HG02588 (cell line): ENCODE data around the gene SYT7.
"Not testable (repeated sequence)": the region's sequence is repeated elsewhere in the genome, so short reads cannot be mapped to it uniquely, and the experiment has no call there.

Source experiments
- ATAC-seq: cut with Tn5 transposase; IDR thresholded peaks from one replicate; pipeline ENCODE4 v1.9.1; 2021; ENCODE audit warnings: mild to moderate bottlenecking, moderate library complexity; ENCODE audit not compliant: unreplicated experiment

Gene SYT7

DNA sequence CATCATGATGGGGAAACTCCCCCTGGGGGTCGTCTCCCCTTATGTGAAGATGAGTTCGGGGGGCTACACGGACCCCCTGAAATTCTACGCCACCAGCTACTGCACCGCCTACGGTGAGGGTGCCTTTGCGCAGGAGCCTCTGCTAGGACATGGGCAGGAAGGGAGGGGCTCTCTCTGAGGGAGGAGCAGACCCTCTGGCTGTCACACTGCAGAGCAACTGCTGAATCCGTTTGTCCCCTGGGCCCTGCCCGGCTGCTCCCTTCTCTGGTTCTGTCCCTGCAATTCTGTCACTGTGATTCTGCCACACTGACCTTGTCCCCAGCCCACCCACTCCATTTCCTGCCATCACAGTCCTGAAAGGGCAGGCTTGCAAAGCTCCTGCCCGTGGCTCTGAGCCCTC is 99.1 kb downstream of the SYT7 start:
- no peak for ATAC-seq

DNA sequence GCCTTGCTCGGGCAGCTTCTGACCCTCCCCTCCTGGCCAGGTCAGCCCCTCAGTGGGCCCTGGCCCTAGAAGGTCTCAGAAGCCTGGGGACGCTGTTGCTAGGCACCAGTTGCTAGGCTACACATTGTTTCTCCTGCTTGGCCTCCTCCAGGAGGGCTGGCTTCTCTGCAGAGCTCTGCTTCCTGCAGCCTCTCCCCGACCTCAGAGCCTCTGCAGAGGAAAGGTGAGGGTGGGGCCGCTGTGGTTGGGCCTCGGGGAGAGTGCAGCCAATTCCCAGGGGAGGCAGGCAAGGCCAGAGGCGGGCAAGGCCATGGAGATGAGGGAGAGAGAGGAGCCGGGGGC is 99.9 kb downstream of the SYT7 start:
- ATAC-seq, result no peak

DNA sequence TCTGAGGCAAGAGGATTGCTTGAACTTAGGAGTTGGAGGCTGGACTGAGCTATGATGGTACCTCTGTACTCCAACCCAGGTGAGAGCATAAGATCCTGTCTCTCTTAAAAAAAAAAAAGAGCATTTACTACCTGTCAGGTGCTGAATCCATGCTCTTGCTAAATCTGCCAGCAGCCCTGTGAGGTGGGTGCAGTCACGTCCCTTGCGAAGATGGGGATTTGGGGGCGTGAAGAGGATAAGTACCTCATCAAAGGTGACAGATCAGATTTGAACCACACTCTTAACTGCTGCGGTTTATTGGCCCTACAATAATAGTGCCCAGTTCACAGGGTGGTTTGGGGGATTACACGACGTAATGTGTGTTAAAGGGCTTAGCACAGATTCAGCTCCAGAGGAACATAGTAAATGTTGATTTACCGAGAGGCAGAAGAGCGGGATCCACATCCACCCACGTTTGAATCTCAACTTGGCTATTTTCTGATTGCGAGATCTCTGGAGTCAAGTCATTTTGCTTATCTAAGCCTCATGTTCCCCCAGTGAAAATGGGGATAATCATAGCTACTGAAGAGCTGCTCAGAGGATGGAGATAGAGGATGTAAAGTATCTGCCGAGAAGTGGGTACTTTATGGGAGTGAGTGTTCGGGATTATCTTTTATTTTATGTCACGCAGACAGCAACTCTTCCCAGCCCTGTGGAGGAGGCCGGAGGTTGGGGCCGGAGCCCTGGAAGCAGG is 100.4 kb downstream of the SYT7 start:
- ATAC-seq, result no peak

DNA sequence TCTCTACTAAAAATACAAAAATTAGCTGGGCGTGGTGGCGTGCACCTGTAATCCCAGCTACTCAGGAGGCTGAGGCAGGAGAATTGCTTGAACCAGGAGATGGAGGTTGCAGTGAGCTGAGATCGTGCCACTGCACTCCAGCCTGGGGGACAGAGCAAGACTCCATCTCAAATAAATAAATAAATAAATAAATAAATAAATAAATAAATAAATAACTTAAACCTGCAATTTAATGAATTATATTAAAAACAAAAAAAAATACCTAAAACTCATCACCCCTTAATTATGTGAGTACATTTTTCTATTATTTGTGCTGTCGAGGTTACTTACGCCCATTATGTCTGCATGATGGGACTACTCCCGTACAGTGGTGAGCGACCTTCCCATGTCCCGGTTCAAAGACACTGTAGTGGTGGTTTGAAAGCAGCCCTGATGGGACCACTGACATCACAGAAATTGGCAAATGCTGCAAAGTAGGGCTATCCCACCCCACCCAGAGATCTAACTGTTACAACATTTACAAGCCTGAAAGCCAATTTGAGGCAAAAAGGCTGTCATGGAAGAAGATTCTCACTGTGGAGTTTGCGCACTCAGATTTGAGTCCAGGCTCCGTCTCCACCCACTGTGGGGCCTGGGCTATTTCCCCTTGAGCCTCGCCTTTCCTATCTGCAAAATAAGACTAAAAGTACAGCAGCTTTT is 101.4 kb downstream of the SYT7 start:
- ATAC-seq, result not testable (repeated sequence)

DNA sequence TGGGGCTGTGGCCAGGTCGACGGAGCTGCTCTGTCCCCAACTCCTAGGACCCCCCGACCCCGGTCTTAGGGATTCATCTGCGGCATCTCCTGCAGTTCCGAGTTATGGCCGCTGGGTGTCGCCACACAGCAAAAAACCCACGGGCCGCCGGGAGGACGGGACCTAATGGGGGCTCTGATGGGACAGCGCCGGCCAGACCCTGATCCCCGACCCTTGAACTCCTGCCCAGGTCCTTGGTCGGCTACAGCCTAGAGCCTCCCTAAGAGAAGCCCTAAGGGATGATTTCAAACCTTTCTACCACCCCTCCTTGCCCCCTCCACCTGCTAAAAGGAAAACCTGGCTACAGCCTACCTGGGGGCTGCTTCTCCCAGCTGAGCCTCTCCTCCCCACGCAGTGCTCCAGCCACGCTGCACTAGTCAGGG is 103.1 kb downstream of the SYT7 start:
- no peak for ATAC-seq

DNA sequence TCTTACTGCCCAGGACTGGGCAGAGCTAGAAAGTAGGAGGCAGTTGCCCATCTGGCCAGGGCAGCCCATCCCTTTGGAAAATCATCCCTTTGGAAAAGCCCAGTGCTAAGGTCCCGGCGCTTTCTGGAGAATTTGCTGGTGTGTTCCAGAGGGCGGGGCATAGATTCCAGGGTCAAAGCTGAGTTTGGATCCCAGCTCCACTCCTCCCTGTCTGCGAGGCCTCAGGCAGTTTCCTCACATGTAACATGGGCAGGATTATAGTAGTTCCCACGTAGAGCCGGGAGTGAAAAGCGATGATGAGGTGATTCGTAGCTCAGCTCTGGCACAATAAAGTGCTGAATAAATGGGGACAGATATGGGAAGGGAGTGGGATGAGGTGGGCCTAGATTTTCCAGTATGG is 103.8 kb downstream of the SYT7 start:
- no peak for ATAC-seq

DNA sequence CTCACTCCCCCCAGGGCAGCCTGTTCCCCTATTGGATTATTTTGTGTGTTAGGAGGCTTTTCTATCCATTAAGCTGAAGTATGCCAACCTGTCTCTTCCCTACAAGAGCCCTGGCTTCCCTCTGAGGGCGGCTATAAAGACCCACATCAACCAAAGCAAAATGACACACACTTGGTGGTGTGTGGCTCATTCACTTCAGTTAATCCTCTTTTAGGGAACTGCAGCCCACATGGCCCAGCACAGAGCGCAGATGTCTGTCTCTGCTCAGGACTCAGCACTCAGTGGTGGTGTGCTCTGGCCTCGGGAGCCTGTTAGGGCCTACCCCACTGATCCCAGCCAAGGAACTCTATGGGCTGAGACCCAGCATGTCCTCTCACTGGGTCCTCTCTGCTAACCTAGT is 104.5 kb downstream of the SYT7 start:
- ATAC-seq, result no peak

DNA sequence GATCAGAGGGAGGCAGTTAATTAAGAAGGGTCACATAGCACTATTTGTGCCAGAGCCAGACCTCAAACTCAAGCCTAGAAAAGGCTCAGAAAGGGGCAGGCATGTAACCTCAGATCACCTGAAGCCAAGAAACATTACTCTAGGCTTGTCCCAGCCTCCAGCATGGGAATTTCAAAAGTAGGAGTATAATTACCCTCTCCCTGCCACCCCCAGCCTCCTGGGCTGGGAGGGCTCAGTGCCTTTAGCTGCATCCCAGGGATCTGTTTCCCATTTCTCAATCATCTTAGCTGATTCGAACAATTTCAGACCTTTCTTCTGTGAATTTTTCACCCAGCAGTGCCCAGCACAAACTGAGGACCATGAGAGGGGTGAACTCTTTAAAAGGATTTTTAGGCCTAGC is 105.4 kb downstream of the SYT7 start:
- ATAC-seq, result no peak

DNA sequence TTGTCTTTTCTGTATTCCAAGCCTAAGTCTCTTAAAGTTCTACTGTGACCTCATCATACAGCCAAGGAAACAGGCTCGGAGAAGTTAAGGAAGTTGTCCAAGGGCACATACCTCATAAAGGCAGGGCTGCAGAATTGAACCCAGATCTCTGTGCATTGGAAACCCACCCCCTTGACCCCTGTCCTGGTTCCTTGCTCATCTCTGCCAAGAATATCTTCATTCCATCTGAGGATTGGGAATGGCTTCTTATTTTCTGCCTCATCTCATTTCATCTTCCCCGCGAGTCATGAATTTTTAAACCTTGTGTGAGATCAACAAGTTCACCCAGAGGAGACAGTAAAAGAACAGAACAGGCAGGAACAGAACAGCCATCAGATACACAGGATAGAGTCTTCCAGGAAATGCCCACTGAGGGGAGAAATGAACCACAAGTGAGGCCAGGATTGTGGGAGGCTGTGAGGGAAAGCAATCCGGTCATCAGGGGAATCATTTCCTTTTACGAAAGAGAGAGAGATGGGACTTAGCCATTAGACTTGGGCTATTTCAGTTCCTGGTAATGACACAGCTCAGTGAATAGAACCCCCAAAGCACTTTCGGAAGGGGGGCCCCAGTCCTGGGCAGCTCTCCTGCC is 106.7 kb downstream of the SYT7 start:
- no peak for ATAC-seq

DNA sequence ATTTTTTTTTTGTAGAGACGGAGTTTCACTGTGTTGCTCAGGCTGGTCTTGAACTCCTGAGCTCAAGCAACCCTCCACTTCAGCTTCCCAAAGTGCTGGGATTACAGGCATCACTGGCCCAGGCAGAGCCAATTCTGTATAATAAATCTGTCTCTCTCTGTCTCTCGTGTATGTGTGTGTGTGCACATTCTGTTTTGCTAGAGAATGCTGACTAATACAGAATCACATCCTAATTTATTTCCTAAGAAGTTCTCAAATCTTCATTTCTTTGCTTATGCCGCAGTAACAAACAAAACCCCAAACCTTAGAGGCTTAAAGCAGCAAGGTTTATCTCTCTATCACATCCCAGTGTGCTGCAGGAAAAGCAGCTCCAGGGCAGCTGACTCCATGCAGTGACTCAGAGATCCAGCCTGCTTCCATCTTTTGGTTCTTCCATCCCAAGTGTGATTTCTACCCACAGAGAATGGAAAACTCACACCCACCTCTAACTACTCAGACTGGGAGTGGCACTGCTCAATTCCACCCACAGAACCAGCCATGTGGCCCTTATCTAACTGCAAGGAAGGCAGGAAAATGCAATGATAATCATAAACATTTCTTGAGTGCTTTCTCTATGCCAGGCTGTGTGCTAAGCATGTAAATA is 107.4 kb downstream of the SYT7 start:
- no peak for ATAC-seq

DNA sequence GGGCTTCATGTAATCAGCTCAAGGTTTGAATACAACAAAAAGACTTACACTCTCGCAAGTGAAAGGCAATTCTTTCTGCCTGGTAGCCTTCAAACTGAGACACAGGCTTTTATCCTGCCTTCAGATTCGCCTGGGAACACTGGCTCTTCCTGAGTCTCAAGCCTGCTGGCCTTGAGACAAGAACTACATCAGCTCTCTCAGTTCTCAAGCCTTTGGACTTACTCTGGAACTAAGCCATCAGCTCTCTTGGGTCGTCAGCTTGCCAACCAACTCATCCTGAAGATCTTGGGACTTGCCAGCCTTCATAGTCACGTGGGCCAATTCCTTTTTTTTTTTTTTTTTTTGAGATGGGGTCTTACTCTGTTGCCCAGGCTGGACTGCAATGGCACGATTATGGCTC is 108.0 kb downstream of the SYT7 start:
- ATAC-seq, result no peak

DNA sequence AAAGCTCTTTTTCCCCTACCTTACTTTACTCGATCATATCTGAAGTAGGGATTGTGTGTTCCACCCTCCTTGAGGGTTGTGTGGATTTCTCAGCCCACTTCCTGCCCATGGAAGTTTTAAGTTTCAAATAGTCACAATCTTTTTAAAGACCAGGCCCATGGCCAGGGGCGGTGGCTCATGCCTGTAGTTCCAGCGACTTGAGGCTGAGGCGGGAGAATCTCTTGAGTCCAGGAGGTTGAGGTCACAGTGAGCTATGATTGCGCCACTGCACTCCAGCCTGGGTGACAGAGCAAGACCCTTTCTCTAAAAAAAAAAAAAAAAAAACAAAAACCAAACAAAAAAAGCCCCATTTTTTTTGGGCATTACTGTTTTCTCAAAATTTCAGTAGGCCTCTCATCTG is 108.6 kb downstream of the SYT7 start:
- no peak for ATAC-seq

DNA sequence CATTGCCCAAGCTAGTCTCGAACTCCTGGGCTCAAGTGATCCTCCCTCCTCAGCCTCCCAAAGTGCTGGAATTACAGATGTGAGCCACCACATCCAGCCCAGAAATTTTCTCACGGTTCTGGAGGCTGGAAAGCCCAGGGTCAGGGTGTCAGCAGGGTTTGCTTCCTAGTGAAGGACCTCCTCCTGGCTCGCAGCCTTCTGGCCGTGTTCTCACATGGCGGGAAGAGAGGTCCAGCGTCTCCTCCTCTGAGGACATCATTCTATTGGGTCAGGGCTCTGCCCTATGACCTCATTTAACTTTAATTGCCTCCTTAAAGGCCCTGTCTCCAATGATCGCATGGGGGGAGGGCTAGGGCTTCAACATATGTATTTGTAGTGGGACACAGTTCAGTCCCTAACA is 112.9 kb downstream of the SYT7 start:
- ATAC-seq, result no peak

DNA sequence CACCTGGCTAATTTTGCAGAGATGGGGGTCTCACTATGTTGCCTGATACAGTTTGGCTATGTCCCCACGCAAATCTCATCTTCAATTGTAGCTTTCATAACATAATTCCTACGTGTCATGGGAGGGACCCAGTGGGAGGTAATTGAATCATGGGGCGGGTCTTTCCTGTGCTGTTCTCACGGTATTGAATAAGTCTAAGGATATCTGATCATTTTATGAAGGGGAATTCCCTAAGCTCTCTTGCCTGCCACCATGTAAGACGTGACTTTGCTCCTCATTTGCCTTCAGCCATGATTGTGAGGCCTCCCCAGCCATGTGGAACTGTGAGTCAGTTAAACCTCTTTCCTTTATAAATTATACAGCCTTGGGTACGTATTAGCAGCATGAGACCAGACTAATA is 113.3 kb downstream of the SYT7 start:
- not testable (repeated sequence) for ATAC-seq
